Measurements from ENCODE around the gene C1QTNF4. TPM values are rescaled to one million over a fixed set of nuclear protein-coding genes. Genes with fewer than 3 reads are reported as not detected.
A peak's percentile ranks its signal among the peaks of the same experiment; 100 is the strongest.

The C1QTNF4 gene
- total and polyA plus RNA-seq, 8 donors: 0.68 to 8.4 (median 1.3) TPM; not detected in 1

DNA sequence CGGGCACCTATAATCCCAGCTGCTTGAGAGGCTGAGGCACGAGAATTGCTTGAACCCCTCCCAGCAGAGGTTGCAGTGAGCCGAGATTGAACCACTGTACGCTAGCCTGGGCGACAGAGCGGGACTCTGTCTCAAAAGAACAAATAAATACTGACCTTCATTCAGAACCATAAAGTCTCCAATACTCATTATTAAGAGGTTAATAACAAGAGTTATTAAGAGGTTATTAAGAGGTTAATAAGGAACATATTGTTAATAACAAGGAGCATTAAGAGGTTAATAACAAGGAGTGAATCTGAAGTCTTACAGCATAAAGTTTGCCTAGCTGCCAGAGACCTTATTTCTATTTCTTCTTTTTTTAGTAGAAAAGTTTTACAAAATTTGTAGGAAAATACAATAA, 48.9 kb downstream of the C1QTNF4 start:
- intact Hi-C loops (cut with DNase I; ENCODE audit: low total_unique reads): no loop called here
- no peak overlapping the region for H3K27ac ChIP-seq
- peaks cover 0 to 4% (median 1%) of the 10 kb centered on the region in 4 donors for H3K36me3 ChIP-seq
- H3K4me1 ChIP-seq: peaks cover 21 to 90% (median 68%) of the 10 kb centered on the region in 4 donors
- H3K27me3 ChIP-seq: no peaks in the 10 kb centered on the region
- TF ChIP-seq, protein P1, sequence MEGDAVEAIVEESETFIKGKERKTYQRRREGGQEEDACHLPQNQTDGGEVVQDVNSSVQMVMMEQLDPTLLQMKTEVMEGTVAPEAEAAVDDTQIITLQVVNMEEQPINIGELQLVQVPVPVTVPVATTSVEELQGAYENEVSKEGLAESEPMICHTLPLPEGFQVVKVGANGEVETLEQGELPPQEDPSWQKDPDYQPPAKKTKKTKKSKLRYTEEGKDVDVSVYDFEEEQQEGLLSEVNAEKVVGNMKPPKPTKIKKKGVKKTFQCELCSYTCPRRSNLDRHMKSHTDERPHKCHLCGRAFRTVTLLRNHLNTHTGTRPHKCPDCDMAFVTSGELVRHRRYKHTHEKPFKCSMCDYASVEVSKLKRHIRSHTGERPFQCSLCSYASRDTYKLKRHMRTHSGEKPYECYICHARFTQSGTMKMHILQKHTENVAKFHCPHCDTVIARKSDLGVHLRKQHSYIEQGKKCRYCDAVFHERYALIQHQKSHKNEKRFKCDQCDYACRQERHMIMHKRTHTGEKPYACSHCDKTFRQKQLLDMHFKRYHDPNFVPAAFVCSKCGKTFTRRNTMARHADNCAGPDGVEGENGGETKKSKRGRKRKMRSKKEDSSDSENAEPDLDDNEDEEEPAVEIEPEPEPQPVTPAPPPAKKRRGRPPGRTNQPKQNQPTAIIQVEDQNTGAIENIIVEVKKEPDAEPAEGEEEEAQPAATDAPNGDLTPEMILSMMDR (IDR thresholded peaks at IDR 0.05): no peak
- TF ChIP-seq EP300 (IDR thresholded peaks at IDR 0.05) (no peak), POLR2AphosphoS5 (IDR thresholded peaks at IDR 0.05) (no peak), POLR2A (IDR thresholded peaks at IDR 0.05) (no peak)
- no peak overlapping the region for H3K4me3 ChIP-seq
- DNase-seq: no peak
- 93 to 97% (median 96%) methylated on average over 6 of the region's 6 CpGs for WGBS, 5 donors
- no peaks in the 10 kb centered on the region for H3K9me3 ChIP-seq

DNA sequence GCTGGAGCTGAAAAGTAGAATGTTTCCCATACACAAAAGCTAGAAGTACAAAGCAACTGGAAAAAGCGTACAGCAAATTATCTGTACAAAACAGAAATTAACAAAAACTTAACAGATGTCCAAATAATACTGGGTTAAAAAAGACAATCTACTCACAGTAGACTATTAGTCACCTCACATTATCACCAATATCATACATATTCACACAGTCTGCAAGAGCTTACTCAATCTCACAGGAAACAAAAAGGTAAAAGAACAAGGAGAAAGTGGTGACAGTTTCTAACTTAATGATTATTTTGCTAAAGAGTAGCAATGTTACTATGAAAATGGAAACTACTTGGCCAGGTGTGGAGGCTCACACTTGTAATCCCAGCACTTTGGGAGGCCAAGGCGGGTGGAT, 53.1 kb downstream of the C1QTNF4 start:
- H3K36me3 ChIP-seq: peaks cover 0 to 4% (median 3%) of the 10 kb centered on the region in 4 donors
- no peaks in the 10 kb centered on the region for H3K9me3 ChIP-seq
- no peak overlapping the region for H3K4me3 ChIP-seq
- intact Hi-C loops (cut with DNase I; ENCODE audit: low total_unique reads): no loop called here
- TF ChIP-seq, protein P1 (IDR thresholded peaks at IDR 0.05): no peak
- TF ChIP-seq EP300 (IDR thresholded peaks at IDR 0.05): no peak
- TF ChIP-seq POLR2AphosphoS5 (IDR thresholded peaks at IDR 0.05): no peak
- no peak for TF ChIP-seq POLR2A (IDR thresholded peaks at IDR 0.05)
- peak overlapping the region in 2 of 5 donors; percentile 31 to 63 for H3K27ac ChIP-seq
- no peak for DNase-seq
- no peaks in the 10 kb centered on the region for H3K27me3 ChIP-seq
- H3K4me1 ChIP-seq: peaks cover 33 to 94% (median 67%) of the 10 kb centered on the region in 4 donors
- 92 to 98% (median 93%) methylated on average over 2 of the region's 2 CpGs for WGBS, 5 donors

GRCh38 chr11:47539681-47540039, 54.6 kb downstream of the C1QTNF4 start:
- Histone ChIP-seq H3K4me3 (no peak overlapping the region), H3K4me1 (peaks cover 33 to 96% (median 69%) of the 10 kb centered on the region in 4 donors), H3K36me3 (peaks cover 0 to 14% (median 6%) of the 10 kb centered on the region in 4 donors), H3K9me3 (no peaks in the 10 kb centered on the region), H3K27me3 (no peaks in the 10 kb centered on the region), H3K27ac (peak overlapping the region in 2 of 5 donors; percentile 55 to 63)
- intact Hi-C loops (cut with DNase I; ENCODE audit: low total_unique reads): no loop called here
- TF ChIP-seq POLR2AphosphoS5 (IDR thresholded peaks at IDR 0.05): no peak
- TF ChIP-seq, protein P1 (IDR thresholded peaks at IDR 0.05): no peak
- TF ChIP-seq EP300 (IDR thresholded peaks at IDR 0.05): no peak
- WGBS, 5 donors: 27 to 51% (median 37%) methylated on average over 2 of the region's 2 CpGs
- peak in 1 of 2 donors; percentile 47 for DNase-seq

Small RNA genes lying within 50 kb of the gene (small RNA-seq; reads per million reads assigned to genes)
- 0 reads per million in 4 donors for gene RN7SL652P
- gene RNU5E-10P: 0 reads per million in 4 donors

Other genes starting within 250 kb of the C1QTNF4 start
- gene MYBPC3, start 241.7 kb downstream of the C1QTNF4 start, total RNA-seq: 10 to 100 TPM in 1 of 5 donors, under 1 TPM in 2, not detected in 2; 0.72 to 15.6 (median 0.73) TPM
- 1 to 10 TPM; 1.0 to 3.4 (median 2.1) TPM for gene MYBPC3, start 241.7 kb downstream of the C1QTNF4 start, polyA plus RNA-seq
- gene SPI1, start 215.9 kb downstream of the C1QTNF4 start, total RNA-seq: 1 to 10 TPM; 2.6 to 8.4 (median 7.0) TPM
- 10 to 100 TPM in 2 of 3 donors, 1 to 10 TPM in 1; 8.2 to 24.3 (median 15.3) TPM for gene SPI1, start 215.9 kb downstream of the C1QTNF4 start, polyA plus RNA-seq
- gene SLC39A13, start 185.8 kb downstream of the C1QTNF4 start, total RNA-seq: 100 to 1,000 TPM in 1 of 5 donors, 10 to 100 TPM in 3, 1 to 10 TPM in 1; 7.0 to 158 (median 24.8) TPM
- gene SLC39A13, start 185.8 kb downstream of the C1QTNF4 start, polyA plus RNA-seq: 10 to 100 TPM; 21.7 to 33.6 (median 27.1) TPM
- 100 to 1,000 TPM in 2 of 5 donors, 10 to 100 TPM in 2, 1 to 10 TPM in 1; 8.1 to 147 (median 65.9) TPM for gene PSMC3, start 168.0 kb downstream of the C1QTNF4 start, total RNA-seq
- 100 to 1,000 TPM; 143 to 175 (median 145) TPM for gene PSMC3, start 168.0 kb downstream of the C1QTNF4 start, polyA plus RNA-seq
- 1 to 10 TPM in 2 of 5 donors, not detected in 3; 1.1 to 1.2 TPM for gene RAPSN, start 145.3 kb downstream of the C1QTNF4 start, total RNA-seq
- gene RAPSN, start 145.3 kb downstream of the C1QTNF4 start, polyA plus RNA-seq: under 1 TPM in 1 of 3 donors, not detected in 2; 0.20 TPM
- gene CELF1, start 41.3 kb downstream of the C1QTNF4 start, total RNA-seq: 100 to 1,000 TPM in 2 of 5 donors, 10 to 100 TPM in 3; 39.7 to 206 (median 95.2) TPM
- gene CELF1, start 41.3 kb downstream of the C1QTNF4 start, polyA plus RNA-seq: 10 to 100 TPM; 12.7 to 18.5 (median 17.7) TPM
- 100 to 1,000 TPM in 2 of 5 donors, 10 to 100 TPM in 3; 39.5 to 126 (median 80.6) TPM for gene PTPMT1, start 28.8 kb downstream of the C1QTNF4 start, total RNA-seq
- gene PTPMT1, start 28.8 kb downstream of the C1QTNF4 start, polyA plus RNA-seq: 10 to 100 TPM; 36.4 to 62.1 (median 55.2) TPM
- 10 to 100 TPM in 3 of 5 donors, 1 to 10 TPM in 2; 2.7 to 19.8 (median 16.2) TPM for gene KBTBD4, start 15.4 kb downstream of the C1QTNF4 start, total RNA-seq
- gene KBTBD4, start 15.4 kb downstream of the C1QTNF4 start, polyA plus RNA-seq: 10 to 100 TPM in 1 of 3 donors, 1 to 10 TPM in 2; 7.5 to 14.2 (median 8.0) TPM
- 100 to 1,000 TPM in 1 of 5 donors, 10 to 100 TPM in 4; 28.6 to 143 (median 71.2) TPM for gene NDUFS3, start 15.3 kb downstream of the C1QTNF4 start, total RNA-seq
- gene NDUFS3, start 15.3 kb downstream of the C1QTNF4 start, polyA plus RNA-seq: 100 to 1,000 TPM; 128 to 210 (median 209) TPM
- gene FAM180B, start 7.7 kb downstream of the C1QTNF4 start, total RNA-seq: 1 to 10 TPM in 1 of 5 donors, under 1 TPM in 1, not detected in 3; 0.37 to 1.2 TPM
- not detected for gene FAM180B, start 7.7 kb downstream of the C1QTNF4 start, polyA plus RNA-seq
- 10 to 100 TPM; 21.7 to 86.2 (median 49.6) TPM for gene MTCH2, start 48.1 kb upstream of the C1QTNF4 start, total RNA-seq
- gene MTCH2, start 48.1 kb upstream of the C1QTNF4 start, polyA plus RNA-seq: 10 to 100 TPM; 27.6 to 48.8 (median 37.2) TPM
- gene AGBL2, start 121.0 kb upstream of the C1QTNF4 start, total RNA-seq: 10 to 100 TPM in 1 of 5 donors, 1 to 10 TPM in 1, under 1 TPM in 1, not detected in 2; 0.92 to 11.7 (median 9.9) TPM
- gene AGBL2, start 121.0 kb upstream of the C1QTNF4 start, polyA plus RNA-seq: under 1 TPM in 2 of 3 donors, not detected in 1; 0.56 to 0.90 TPM
- gene FNBP4, start 172.9 kb upstream of the C1QTNF4 start, total RNA-seq: 100 to 1,000 TPM in 4 of 5 donors, 10 to 100 TPM in 1; 96.2 to 487 (median 202) TPM
- gene FNBP4, start 172.9 kb upstream of the C1QTNF4 start, polyA plus RNA-seq: 10 to 100 TPM; 10.6 to 29.4 (median 17.9) TPM